Smooth muscle cell (in vitro differentiated cells): Measurements from ENCODE around the gene HLA-DMB. TPM values are rescaled to one million over a fixed set of nuclear protein-coding genes. Genes with fewer than 3 reads are reported as not detected.

Experiments
- DNase-seq: peaks from one replicate; lab custom pipeline; 2025; ENCODE audit not compliant: unreplicated experiment; lab: John Stamatoyannopoulos, UW
- H2AFZ ChIP-seq: fragments of 200-600 bp; sonication (generic); 2 replicates; pipeline ENCODE4 v1.6.0; 2016; ENCODE audit warnings: antibody characterized with exemption, low read depth, mild to moderate bottlenecking
- H3F3A ChIP-seq: fragments of 200-600 bp; sonication (generic); 2 replicates; pipeline ENCODE4 v1.6.0; 2017; ENCODE audit warnings: antibody characterized with exemption, low read depth
- H3K27ac ChIP-seq: fragments of 200-600 bp; sonication (generic); 2 replicates; pipeline ENCODE4 v1.5.1; 2016; ENCODE audit warnings: low read depth, mild to moderate bottlenecking
- H3K27me3 ChIP-seq: fragments of 200-600 bp; sonication (generic); 2 replicates; pipeline ENCODE4 v1.6.1; 2016; ENCODE audit warnings: low read depth, mild to moderate bottlenecking
- H3K36me3 ChIP-seq: fragments of 200-600 bp; sonication (generic); 2 replicates; pipeline ENCODE4 v1.5.1; 2016; ENCODE audit warnings: low read depth
- H3K4me1 ChIP-seq: fragments of 200-600 bp; sonication (generic); 2 replicates; pipeline ENCODE4 v1.5.1; 2016; ENCODE audit warnings: low read depth
- H3K4me2 ChIP-seq: fragments of 200-600 bp; sonication (generic); 2 replicates; pipeline ENCODE4 v1.6.0; 2016; ENCODE audit warnings: mild to moderate bottlenecking
- H3K4me3 ChIP-seq: fragments of 200-600 bp; sonication (generic); 2 replicates; pipeline ENCODE4 v1.5.1; 2016; ENCODE audit warnings: mild to moderate bottlenecking
- H3K79me2 ChIP-seq: fragments of 200-600 bp; sonication (generic); 2 replicates; pipeline ENCODE4 v1.6.0; 2016; ENCODE audit warnings: low read depth, mild to moderate bottlenecking
- H3K9ac ChIP-seq: fragments of 200-600 bp; sonication (generic); 2 replicates; pipeline ENCODE4 v1.6.0; 2016; ENCODE audit warnings: low read depth
- H3K9me3 ChIP-seq: fragments of 200-600 bp; sonication (generic); replicated peaks from 2 replicates; pipeline ENCODE4 v1.5.1; 2016; ENCODE audit warnings: low read depth
- H4K20me1 ChIP-seq: fragments of 200-600 bp; sonication (generic); 2 replicates; pipeline ENCODE4 v1.6.0; 2016; ENCODE audit warnings: low read depth
- CTCF ChIP-seq: fragments of 200-600 bp; sonication (generic); IDR thresholded peaks from 2 replicates; pipeline ENCODE4 v1.5.1; 2017; ENCODE audit warnings: borderline replicate concordance, mild to moderate bottlenecking, antibody characterized with exemption; ENCODE audit not compliant: insufficient read depth, poor library complexity, severe bottlenecking
- WGBS: methylation state at CpG from one replicate; pipeline ENCODE4 v1.1.7; 2016; ENCODE audit warnings: low lambda C conversion rate; 5-methylcytosine and 5-hydroxymethylcytosine counted together
- polyA plus RNA-seq: library from polyadenylated mRNA; unstranded; fragments of >200 nt; fragmentation: Nextera tagmentation; extraction: Ambion mirVana; gene quantifications from 2 replicates; pipeline ENCODE4 v1.2.1, GENCODE V29; 2016
- total RNA-seq: library from RNA; depleted of rRNA; stranded (reverse); fragments of >200 nt; gene quantifications from 2 replicates; pipeline ENCODE4 v1.2.3, GENCODE V29; 2014

The HLA-DMB gene
- total and polyA plus RNA-seq, 2 experiments from 2014 or later: not detected

- 71% methylated on average over 2 of the region's 2 CpGs for WGBS
- no peaks in the 10 kb centered on the region for H3K36me3 ChIP-seq
- H4K20me1 ChIP-seq: no peaks in the 10 kb centered on the region
- H3F3A ChIP-seq: no peaks in the 10 kb centered on the region
- H3K79me2 ChIP-seq: no peaks in the 10 kb centered on the region
- TF ChIP-seq CTCF: no peak
- H3K9ac ChIP-seq: no peak overlapping the region
- peaks cover 35% of the 10 kb centered on the region for H3K27me3 ChIP-seq
- no peaks in the 10 kb centered on the region for H3K4me1 ChIP-seq
- H3K9me3 ChIP-seq: no peaks in the 10 kb centered on the region
- H3K4me2 ChIP-seq: no peak overlapping the region
- H3K27ac ChIP-seq: no peak overlapping the region
- DNase-seq: no peak
- H3K4me3 ChIP-seq: no peak overlapping the region
- no peak overlapping the region for H2AFZ ChIP-seq
Observed at GRCh38 chr6:32922083-32922482, 18.7 kb downstream of the HLA-DMB start.

GRCh38 chr6:32920715-32921114, 20.1 kb downstream of the HLA-DMB start:
- TF ChIP-seq CTCF: no peak
- Histone ChIP-seq H3K4me1 (no peaks in the 10 kb centered on the region), H3K9ac (no peak overlapping the region), H3K27me3 (peaks cover 46% of the 10 kb centered on the region), H3K9me3 (no peaks in the 10 kb centered on the region), H3K4me2 (no peak overlapping the region), H3K79me2 (no peaks in the 10 kb centered on the region), H3K27ac (no peak overlapping the region), H2AFZ (no peak overlapping the region), H4K20me1 (no peaks in the 10 kb centered on the region), H3K36me3 (no peaks in the 10 kb centered on the region), H3K4me3 (no peak overlapping the region), H3F3A (no peaks in the 10 kb centered on the region)
- DNase-seq: no peak
- WGBS: 74% methylated on average over 2 of the region's 2 CpGs

- 41% methylated on average over 1 of the region's 1 CpG for WGBS
- no peak overlapping the region for H2AFZ ChIP-seq
- H3K27ac ChIP-seq: no peak overlapping the region
- H3F3A ChIP-seq: no peaks in the 10 kb centered on the region
- H3K4me3 ChIP-seq: no peak overlapping the region
- no peaks in the 10 kb centered on the region for H3K36me3 ChIP-seq
- no peaks in the 10 kb centered on the region for H3K4me1 ChIP-seq
- H3K9ac ChIP-seq: no peak overlapping the region
- H4K20me1 ChIP-seq: no peaks in the 10 kb centered on the region
- no peak for TF ChIP-seq CTCF
- no peak for DNase-seq
- H3K79me2 ChIP-seq: no peaks in the 10 kb centered on the region
- no peak overlapping the region for H3K4me2 ChIP-seq
- no peaks in the 10 kb centered on the region for H3K9me3 ChIP-seq
- H3K27me3 ChIP-seq: peaks cover 60% of the 10 kb centered on the region
Observed at GRCh38 chr6:32912951-32913350, 27.9 kb downstream of the HLA-DMB start.

GRCh38 chr6:32908897-32909296, 31.9 kb downstream of the HLA-DMB start:
- no peak overlapping the region for H3K4me3 ChIP-seq
- H3K27me3 ChIP-seq: peaks cover 25% of the 10 kb centered on the region
- no peak overlapping the region for H3K4me2 ChIP-seq
- no peak overlapping the region for H3K27ac ChIP-seq
- H3F3A ChIP-seq: no peaks in the 10 kb centered on the region
- H4K20me1 ChIP-seq: no peaks in the 10 kb centered on the region
- no peaks in the 10 kb centered on the region for H3K36me3 ChIP-seq
- no peak overlapping the region for H2AFZ ChIP-seq
- no peaks in the 10 kb centered on the region for H3K9me3 ChIP-seq
- H3K9ac ChIP-seq: no peak overlapping the region
- TF ChIP-seq CTCF: no peak
- H3K79me2 ChIP-seq: no peaks in the 10 kb centered on the region
- no peaks in the 10 kb centered on the region for H3K4me1 ChIP-seq
- WGBS: 80% methylated on average over 2 of the region's 2 CpGs
- no peak for DNase-seq
